HS-5 (cell line): ENCODE results near the gene BRF1.

Experiments used
- DNase-seq: peaks from one replicate; pipeline ENCODE4 v3.0.0-alpha.2; 2012; ENCODE audit warnings: low read depth

Gene BRF1

DNA sequence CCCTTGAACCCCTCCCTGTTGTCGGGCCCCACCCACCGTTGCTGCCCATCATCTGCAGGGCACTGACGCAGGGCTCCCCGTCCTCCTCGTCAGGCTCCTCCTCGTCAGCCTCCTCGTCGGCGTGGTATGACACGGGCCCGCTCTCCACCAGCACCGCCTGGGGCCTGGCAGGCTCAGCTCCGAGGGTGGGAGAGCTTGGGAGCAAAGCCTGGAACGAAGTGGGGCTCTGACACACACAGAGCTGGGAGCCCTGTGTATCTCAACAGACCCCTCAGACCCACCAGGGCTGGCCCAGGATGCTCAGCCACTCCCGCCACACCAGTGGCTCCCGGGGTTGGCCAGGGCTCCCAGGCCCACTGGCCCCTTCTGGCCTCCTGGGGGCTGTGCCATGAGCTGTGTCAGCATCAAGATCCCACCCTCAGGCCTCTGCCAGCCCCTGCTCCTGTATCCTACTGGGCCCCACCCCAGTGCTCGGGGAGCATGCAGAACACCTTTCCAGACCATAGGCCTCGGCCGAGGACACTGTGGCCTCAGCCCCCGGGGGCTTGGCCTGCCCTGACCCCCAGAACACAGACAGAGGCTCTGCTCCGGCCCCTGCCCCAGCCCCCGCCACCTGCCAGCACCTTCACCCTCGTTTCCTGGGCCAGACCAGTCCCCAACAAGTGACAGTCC lies 89.6 kb downstream of the BRF1 start:
- DNase-seq = no peak

DNA sequence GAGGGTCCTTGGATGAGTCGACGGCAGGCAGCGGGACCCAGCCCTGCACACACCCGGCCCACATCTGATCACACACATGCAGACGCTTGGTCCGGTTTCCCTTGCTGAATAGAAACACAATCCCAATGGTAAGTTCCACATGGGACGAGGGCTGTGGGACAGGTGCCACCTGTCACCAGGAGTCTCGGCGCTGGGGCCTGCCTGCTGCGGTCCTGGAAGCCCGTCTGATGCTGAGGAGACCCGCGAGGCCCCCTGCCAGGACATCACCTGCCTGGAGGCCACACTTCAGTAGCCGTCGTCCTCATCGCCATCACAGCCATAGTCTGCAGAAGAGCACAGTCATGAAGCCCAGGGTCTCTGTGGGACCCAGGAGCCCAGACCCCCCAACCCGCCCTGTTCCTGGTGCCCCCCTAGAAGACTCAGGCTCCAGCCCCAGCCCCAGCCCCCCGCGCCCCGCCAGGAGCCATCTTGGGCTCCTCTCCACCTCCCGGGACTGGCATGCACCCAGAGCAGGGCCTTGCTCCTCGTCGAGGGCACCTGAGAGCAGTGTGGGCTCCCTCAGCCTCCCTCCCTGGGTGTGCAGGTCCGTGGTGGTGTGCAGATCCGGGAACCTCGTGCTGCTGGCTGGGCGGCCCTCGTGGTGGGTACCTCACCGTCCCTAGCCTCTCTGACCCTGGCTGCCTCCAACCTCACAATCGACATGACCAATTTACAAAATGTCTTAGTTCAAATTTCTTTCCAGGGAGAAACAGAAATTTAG lies 90.4 kb downstream of the BRF1 start:
- DNase-seq = no peak

DNA sequence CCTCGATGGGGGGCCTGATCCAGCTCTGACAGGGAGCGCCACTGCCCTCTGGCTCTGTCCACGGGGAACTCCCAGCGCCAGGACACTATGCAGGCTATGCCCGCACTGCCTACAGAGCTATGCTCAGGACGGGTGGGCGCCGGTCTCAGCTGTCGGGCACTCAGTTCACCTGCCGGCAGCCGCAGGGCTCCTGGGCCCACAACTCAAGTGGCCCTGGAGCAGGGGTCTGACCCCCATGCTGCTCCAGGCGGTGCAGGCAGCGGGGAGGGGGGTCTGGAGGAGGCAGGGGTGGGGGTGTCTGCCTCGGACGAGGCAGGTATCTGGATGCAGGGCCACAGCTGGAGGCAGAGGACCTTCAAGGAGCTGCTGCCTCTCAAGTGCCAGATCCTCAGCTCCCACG lies 91.2 kb downstream of the BRF1 start:
- no peak for DNase-seq

DNA sequence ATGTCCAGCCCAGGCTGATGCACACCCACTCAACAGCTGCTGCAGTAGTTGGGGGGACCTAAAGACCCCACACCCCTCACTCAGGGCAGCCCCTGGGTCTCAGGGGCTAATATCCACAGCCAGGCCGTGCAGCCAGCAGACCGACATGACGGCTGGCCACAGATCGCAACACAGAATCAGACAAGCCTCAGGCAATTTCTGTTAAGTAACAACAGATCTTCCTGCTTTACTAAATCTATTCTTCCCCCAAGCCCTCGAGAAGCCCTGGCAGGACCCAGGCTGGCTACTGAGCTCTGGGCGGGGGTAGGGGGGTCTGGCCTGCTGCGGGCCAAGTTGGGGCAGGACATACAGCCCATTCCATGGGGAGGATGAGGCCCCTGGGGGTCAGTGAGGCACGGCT lies 91.7 kb downstream of the BRF1 start:
- no peak for DNase-seq

DNA sequence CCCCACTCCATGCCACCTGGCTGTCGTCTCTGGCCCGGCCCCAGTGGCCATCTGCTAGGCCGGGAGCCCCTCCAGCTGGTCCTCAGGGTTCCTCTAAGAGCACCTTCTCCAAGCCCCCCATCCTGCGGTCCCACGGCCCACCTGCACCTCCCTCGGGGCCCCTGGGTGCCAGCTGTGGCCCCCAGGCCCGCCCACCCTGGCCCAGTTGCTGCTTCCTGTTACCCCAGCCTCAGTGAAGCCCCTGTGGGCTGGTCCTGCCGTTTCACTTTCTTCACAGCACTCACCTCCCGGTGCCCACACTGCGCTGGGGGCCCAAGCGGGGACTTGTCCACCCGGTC lies 92.1 kb downstream of the BRF1 start:
- no peak for DNase-seq

DNA sequence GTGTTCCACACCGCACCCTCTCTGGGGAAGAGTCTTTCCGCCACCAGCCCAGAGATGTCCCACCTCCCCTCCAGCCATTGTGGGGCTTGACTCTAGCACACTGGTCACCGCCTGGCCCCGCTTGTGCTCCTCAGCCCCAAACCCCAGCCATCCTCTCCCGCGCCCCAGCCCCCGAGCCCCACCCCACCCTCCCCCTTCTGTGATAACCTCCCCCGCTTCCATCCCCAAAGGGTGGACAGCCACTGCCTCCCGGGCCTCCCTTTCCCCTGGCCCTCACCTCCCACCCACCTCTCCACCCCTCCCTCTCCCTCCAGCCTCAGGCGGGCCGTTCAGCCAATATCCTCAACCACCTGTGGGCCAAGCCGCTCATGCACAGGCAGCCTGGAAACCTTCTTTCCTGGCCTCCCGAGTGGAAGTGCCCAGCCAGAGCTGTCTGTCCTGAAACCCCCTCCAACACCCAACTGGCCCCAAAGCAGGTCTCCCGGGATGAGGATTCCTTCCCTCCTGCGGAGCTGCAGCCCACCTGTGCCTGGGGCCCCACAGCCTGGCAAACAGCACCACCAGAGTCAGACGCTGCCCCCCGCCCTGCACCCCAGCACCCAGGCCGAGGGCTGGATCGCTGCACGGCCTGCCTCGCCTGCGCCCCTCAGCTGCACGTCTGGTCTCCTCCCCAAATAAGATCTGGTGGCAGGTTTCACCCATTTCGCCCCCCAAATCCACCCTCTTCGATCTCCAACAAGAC lies 92.6 kb downstream of the BRF1 start:
- no peak for DNase-seq

DNA sequence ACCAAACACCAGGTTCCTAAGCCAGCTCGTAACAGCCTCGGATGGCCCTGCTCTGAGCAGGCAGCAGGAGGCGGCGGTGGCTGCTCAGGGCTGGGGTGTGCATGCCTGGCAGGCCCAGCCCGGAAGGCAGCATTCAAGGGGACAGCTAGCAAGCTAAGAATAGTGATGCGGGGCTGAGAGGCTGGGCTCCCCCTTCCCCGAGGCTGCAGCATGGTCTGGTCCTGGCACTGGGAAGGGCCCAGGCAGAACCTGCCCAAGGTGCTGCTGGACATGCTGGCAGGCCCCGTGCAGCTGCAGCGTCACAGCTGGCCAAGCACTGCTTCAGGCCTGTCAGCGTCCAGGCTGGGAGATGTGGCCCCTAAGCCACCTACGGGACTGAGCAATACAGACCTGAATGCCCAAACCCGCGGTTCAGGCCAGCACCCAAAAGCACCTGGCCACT lies 93.3 kb downstream of the BRF1 start:
- DNase-seq = no peak

DNA sequence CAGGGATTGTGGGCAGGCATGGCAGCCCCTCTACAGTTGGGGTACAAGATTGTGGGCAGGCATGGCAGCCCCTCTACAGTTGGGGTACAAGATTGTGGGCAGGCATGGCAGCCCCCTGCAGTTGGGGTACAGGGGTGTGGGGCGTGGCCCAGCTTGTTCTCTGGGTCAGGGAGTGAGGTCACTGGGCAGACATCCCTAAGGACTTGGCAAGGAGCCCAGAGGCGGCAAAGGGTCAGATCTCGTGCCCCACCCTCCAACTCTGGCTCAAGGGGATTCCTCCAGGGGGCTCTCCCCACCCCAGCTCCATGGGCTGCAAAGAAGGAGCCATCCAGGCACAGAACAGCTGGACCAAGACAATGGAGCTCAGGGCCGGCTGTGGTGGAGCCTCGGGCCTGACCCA lies 93.9 kb downstream of the BRF1 start:
- DNase-seq = no peak

DNA sequence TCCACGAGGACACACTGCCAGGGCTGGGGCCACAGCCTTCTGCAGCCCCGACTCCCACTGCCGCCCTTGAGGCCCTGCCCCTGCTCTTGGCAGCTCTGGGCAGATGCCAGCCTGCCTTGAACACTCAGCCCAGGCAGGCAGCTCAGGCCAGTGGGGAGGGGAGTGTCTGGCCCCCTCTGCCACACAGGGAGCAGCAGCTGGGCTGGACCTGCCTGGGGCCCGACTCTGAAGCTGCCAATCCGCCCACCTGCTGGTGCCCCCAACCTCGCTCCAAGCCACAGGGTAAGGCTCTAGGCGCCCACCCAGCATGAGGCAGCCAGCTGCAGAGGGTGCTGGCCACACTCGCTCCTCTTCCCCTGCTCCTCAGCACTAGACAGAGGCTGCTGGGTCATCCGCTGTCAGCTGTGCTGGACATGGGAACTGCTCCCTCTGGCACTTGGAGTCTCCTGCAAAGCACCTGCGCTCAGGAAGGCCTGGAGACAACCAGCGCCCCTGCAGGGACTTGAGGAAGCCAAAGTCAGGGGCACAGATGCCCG lies 95.1 kb downstream of the BRF1 start:
- DNase-seq = no peak

DNA sequence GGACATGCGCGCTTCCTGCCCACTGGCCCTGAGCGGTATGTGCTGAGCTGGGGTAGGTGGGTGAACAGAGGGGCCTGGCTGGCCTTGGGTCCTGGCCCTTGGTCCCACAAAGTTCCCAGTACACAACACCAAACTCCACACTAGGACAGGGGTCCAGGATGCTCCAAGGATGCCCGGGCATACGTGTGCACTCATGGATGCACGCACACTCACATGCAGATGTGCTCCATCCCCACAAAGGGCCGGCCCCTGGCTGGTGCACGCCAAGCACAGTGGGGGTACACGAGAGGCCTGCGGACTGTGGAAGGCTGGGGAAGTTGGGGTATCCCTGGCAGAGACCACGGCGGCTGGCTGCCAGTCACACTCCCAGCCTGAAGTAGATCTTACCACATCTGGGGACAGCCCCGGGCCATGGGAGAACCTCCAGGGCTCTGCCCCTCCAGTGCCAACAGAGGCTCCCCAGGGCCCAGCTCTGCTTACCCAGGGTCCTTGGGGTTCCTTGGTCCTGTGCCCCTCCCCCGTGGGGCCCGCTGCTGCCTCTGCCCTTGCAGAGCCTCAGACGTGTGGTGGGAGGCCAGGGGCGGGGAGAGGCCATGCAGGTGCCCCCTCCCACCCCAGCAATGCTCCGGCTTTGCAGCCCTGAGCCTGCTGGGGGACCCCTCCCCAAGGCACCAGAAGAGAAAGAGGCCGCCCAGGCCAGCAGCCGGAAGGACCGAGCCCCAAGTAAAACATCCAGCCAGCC lies 95.7 kb downstream of the BRF1 start:
- DNase-seq = no peak

DNA sequence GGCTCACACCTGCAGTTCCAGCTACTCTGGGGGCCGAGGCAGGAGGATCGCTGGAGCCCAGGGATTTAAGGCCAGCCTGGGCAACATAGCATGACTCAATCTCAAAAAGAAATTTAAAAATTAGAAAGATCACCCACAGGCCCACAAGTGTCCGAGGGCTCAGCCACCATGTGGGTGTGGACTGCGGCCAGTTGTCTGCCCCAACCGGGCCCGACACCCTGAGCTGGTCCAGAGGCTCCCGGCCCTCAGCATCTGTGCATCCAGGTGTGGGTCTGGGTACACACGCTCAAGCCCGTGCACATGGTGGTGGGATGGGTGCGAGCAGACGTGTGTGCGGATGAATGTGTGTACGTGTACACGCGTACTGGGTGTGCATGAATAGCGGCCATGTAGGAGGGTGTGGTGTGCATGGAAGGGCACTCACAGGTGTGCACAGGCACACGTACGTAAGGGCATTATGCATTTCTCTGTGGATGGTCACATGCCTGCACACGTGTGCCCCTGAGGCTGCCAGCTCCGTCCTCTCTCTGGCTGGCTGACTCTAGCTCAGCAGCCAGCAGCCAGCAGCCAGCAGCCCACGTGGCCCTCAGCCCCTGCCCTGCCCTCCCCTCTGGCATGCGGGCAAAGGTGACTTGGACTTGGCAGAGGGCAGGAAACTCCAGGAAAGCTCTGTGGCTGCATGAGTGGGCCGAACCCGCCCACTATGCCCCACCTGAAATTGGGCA lies 96.4 kb downstream of the BRF1 start:
- DNase-seq = no peak

DNA sequence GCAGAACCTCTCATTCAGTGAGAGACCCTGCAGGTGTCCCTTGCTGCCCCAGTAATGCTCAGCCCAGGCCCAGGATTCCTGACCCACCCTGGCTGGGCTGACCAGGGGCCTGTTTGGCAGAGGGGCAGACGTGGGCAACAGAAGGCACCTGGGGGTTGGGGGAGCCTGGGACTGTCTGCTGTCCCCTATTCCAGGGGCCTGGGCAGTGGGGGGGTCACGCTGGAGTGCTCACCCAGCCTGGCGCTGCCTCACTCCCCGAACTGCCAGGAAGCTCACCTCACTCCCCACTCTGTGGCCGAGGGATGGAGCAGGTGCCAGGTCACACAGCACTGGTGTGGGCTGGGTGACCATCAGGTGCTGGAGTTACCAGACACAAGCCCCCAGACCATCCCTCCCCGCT lies 97.1 kb downstream of the BRF1 start:
- no peak for DNase-seq

DNA sequence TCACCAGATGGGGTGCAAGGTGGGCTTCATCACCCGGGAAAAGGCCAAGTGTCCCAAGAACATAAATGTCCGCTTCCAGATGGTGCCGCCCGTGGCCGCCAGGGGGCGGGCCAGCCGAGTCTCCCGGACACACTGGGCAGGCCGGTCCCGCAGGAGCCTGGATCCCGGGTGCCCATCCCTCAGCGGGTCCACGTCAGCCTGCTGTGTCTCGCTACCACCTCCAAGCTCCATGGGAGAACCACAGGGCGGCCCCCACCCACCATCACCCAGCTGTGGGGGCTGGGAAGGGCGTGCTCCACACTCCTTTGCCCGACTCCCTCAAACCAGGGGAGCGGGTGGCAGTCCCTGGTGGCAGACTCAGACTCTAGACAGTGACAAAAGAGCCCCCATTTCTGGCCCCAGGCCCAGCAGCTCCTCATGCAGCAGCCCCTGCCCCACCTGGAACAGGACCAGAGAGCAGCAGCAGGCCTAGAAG lies 97.7 kb downstream of the BRF1 start:
- no peak for DNase-seq

DNA sequence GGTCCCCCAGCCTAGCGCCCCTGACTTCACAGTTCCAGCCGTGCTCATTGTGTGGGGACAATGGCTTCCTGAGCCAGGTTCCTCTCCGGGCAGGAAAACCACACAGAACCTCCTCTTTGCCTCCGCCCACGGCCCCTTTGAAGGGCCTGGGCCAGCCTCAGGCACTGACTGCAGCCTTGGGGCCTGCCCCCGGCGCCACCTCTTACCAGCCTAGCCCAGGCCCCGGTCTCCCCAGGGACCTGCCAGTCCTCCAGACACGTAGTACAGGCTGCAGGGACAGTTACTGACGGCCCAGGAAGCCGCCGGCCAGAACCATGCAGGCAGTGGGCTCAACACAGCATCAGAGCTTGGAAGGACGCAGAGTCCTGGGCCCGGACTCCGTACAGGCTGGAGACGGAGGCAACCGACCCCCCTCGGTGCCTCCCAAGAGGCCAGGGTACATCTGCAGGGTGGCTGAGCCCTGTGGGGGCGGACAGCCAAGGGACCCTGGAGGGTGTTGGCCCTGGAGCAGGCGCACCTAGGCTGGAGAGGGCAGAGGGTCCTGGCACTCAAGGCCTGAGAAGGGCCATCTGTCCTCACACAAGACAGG lies 98.8 kb downstream of the BRF1 start:
- no peak for DNase-seq

DNA sequence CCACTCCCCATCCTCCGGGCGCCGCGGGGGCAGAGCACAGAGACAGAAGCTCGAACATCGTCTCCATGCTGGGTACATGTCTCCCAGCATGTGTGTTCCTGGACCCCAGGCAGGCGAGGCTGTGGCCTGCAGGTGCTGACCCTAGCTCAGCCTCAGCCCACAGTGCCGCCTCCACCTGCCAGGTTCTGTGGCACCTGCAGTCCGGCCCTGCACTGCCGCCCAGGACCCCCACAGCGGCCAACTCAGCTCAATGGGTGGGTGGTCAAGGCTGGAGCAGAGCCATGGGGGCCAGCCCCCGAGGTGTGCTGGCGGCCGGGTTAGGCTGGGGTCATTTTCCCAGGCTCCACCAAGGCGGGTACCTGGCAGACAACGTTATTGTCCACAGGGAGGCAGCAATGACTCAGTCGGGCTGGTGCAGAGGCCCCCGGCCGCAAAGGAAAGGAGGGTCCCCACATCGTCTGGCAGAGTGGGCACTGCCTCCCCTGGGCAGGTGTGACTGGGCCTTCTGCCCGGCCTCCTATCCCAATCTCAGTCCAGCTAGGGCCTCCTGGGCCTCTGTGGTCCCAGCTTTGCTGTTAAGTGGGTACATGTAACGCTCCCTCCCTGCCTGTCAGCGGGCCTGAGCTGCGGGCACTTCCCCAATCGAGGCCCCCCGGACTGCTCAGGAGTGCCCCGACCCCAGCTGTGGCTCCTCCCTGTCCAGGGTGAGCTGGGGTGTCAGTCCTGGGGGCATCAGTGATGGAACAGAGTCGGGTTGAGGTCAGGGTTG lies 99.5 kb downstream of the BRF1 start:
- DNase-seq = no peak

DNA sequence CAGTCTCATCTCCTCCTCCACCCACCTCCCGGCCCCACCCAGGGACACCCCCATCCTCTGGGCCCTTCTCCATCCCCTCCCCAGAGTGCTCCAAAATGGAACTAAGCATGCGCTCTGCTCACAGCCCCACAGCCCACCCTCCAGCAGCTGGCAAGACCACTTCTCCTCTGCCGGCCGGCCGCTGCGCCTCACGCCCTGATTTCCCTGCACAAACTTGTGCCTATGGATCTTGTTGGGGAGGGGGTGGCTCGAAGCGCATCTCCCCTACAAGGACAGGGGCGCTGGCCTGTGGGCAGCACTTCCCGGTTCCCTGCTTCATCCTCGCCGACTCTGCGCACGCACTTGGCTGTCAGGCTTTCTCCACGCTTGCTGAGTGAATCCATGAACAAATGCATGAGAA lies 100.2 kb downstream of the BRF1 start:
- no peak for DNase-seq

DNA sequence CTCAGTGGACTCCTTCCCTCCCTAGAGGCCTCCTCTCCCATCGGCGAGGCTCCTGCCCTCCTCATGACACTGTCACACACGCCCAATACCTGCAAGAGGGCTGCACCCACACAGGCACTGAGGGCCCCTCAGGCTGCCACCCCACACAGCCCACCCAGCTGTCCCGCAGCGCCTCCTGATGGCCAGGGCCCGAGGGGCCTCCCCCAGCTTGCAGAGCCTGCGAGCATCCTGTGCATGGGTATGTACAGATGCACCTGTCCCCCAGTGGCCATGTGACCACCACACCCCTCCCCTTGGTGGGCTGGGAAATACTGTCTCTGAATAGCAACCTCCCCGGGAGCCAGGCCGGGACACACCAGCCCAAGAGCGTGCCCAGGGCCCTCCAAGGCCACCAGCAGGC lies 100.7 kb downstream of the BRF1 start:
- no peak for DNase-seq

DNA sequence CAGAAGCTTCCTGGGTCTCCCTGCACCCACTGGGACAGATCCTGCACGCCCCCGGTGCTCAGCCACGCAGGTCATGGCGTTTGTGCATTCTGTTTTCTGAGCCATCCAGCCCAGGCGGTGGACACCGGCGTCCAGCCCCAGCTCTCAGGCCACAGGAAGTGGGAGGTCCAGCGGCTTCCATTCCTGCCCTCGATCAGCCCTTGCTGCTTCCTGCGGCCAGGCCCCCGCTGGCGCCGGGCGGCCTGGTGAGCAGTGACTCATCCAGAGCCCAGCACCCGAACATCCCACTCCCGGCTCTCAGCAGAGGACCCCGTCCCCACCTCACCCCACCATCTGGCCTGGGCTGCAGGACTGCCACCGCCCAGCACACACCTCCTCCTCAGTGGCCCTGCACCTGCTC lies 101.7 kb downstream of the BRF1 start:
- no peak for DNase-seq

DNA sequence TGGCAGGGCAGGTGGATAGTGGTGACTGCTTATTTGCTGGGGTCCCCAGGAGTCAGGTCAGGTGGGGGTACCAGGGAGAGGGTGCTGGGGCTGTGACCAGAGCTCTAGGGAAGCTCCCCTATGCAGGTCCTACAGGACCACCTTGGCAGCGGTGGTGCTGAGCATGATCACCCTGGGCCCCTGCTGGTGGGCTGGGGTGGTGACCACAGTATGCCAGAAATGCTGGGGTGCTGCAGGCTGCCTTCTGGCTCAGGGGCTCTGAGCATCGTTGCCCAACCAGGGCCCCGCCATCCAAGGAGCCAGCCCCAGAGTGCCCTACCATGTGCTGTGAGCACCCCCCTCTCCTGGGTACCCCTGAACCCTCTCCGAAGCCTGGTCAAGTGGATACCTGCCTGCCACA lies 102.2 kb downstream of the BRF1 start:
- no peak for DNase-seq

DNA sequence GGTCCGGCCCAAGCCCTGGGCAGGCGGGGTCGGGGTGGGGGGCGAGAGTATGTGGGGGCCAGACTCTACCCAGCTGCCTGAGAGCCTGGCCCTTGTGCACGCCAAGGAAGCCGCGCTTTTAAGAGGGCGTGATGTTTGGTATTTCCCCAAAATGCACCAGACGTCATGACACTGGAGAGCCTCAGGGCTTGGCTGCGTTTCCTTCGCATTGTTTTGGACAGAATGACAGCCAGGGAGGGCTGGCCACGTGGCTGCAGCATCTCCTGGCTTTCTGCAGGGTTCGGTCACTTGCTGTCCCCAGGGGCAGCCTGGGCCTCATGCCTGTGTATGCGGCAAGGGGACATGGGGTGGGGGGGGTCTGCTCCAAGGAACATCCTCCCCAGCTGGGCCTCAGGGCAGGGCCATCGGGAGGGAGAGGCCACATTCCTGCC lies 103.6 kb downstream of the BRF1 start:
- no peak for DNase-seq
